IPS-NIHi11 (cell line): ENCODE measurements around the gene TLL2.
A peak's percentile ranks its signal among the peaks of the same experiment; 100 is the strongest.

Experiments
- DNase-seq: peaks from one replicate; pipeline ENCODE4 v3.0.0; 2012; ENCODE audit warnings: mixed read lengths, low spot score

Gene TLL2

GRCh38 chr10:96463562-96463961, 50.2 kb downstream of the TLL2 start:
- no peak for DNase-seq

- no peak for DNase-seq
These were observed 51.0 kb downstream of the TLL2 start for GRCh38 chr10:96462606-96463151.

- DNase-seq, result no peak
These were observed 53.4 kb downstream of the TLL2 start for GRCh38 chr10:96460316-96460715.

GRCh38 chr10:96457341-96457740, 56.4 kb downstream of the TLL2 start:
- DNase-seq, result no peak

- no peak for DNase-seq
These were observed 57.4 kb downstream of the TLL2 start for GRCh38 chr10:96456296-96456840.

GRCh38 chr10:96453856-96454583, 59.7 kb downstream of the TLL2 start:
- no peak for DNase-seq

- no peak for DNase-seq
These were observed 61.1 kb downstream of the TLL2 start for GRCh38 chr10:96452494-96453153.

- DNase-seq, result peak; percentile 76
These were observed 63.1 kb downstream of the TLL2 start for GRCh38 chr10:96450529-96451207.

GRCh38 chr10:96448558-96448957, 65.2 kb downstream of the TLL2 start:
- no peak for DNase-seq

GRCh38 chr10:96448021-96448457, 65.7 kb downstream of the TLL2 start:
- no peak for DNase-seq

- no peak for DNase-seq
These were observed 66.6 kb downstream of the TLL2 start for GRCh38 chr10:96446966-96447596.

GRCh38 chr10:96441987-96442643, 71.6 kb downstream of the TLL2 start:
- no peak for DNase-seq

GRCh38 chr10:96441322-96441885, 72.3 kb downstream of the TLL2 start:
- DNase-seq, result no peak

- no peak for DNase-seq
These were observed 73.1 kb downstream of the TLL2 start for GRCh38 chr10:96440361-96441292.

GRCh38 chr10:96439725-96440124, 74.0 kb downstream of the TLL2 start:
- no peak for DNase-seq

- DNase-seq, result no peak
These were observed 77.7 kb downstream of the TLL2 start for GRCh38 chr10:96436035-96436434.

GRCh38 chr10:96431211-96431970, 82.3 kb downstream of the TLL2 start:
- no peak for DNase-seq

- no peak for DNase-seq
These were observed 86.4 kb downstream of the TLL2 start for GRCh38 chr10:96427291-96427690.

- DNase-seq, result no peak
These were observed 91.2 kb downstream of the TLL2 start for GRCh38 chr10:96422525-96422924.
